CD14-positive monocyte (primary cell): ENCODE measurements around the gene STX8. TPM values are rescaled to one million over a fixed set of nuclear protein-coding genes. Genes with fewer than 3 reads are reported as not detected.
A peak's percentile ranks its signal among the peaks of the same experiment; 100 is the strongest.

Source experiments
- DNase-seq, 3 donors: peaks; one replicate each; pipeline ENCODE4 v3.0.0-alpha.2; 2011 to 2022
- H2AFZ ChIP-seq: 2 replicates; pipeline ENCODE4 v1.6.0; 2012; ENCODE audit warnings: mild to moderate bottlenecking, low read depth, low read length, inconsistent platforms; ENCODE audit not compliant: insufficient read depth, poor library complexity, severe bottlenecking
- H3K27ac ChIP-seq, 2 donors: 1 replicate in 1 of 2; 2 replicates in 1 of 2; pipeline ENCODE4 v1.5.1; 2012 to 2013; ENCODE audit warnings: low read length in 2 of 2, control low read depth in 1 of 2, inconsistent platforms in 1 of 2, low read depth in 1 of 2, mild to moderate bottlenecking in 1 of 2
- H3K27me3 ChIP-seq, 2 donors: one replicate each; pipeline versions ENCODE4 v1.6.0 to v1.6.1; 2011 to 2013; ENCODE audit warnings: low read length in 2 of 2; ENCODE audit not compliant: control insufficient read depth in 2 of 2, insufficient read depth in 2 of 2
- H3K36me3 ChIP-seq, 2 donors: replicated peaks in 1 of 2; 1 replicate in 1 of 2; 2 replicates in 1 of 2; pipeline versions ENCODE4 v1.5.1 to v1.6.1; 2012 to 2013; ENCODE audit warnings: low read length in 2 of 2, control low read depth in 1 of 2, inconsistent platforms in 1 of 2, mild to moderate bottlenecking in 1 of 2; ENCODE audit not compliant: insufficient read depth in 2 of 2, control insufficient read depth in 1 of 2
- H3K4me1 ChIP-seq, 2 donors: 1 replicate in 1 of 2; 2 replicates in 1 of 2; pipeline versions ENCODE4 v1.5.1 to v1.6.1; 2012 to 2013; ENCODE audit warnings: low read length in 2 of 2, control low read depth in 1 of 2, inconsistent platforms in 1 of 2, mild to moderate bottlenecking in 1 of 2, moderate library complexity in 1 of 2; ENCODE audit not compliant: insufficient read depth in 2 of 2, control insufficient read depth in 1 of 2
- H3K4me2 ChIP-seq: replicated peaks from 2 replicates; pipeline ENCODE3; 2012; ENCODE audit warnings: low read length, moderate library complexity, mild to moderate bottlenecking; ENCODE audit not compliant: poor library complexity, severe bottlenecking; ENCODE audit errors: extremely low read depth
- H3K4me3 ChIP-seq, 3 experiments: fragments of 200-600 bp in 1 of 3; sonication (generic) in 1 of 3; replicated peaks in 1 of 3; 1 replicate in 2 of 3; 2 replicates in 1 of 3; pipeline ENCODE4 v1.5.1; 2011 to 2013; ENCODE audit warnings: low read length in 3 of 3, mild to moderate bottlenecking in 3 of 3, control low read depth in 2 of 3, low read depth in 2 of 3, inconsistent platforms in 1 of 3, moderate library complexity in 1 of 3
- H3K79me2 ChIP-seq: 2 replicates; pipeline ENCODE4 v1.6.0; 2012; ENCODE audit warnings: mild to moderate bottlenecking, control low read depth, inconsistent platforms, low read length, moderate library complexity; ENCODE audit not compliant: insufficient read depth
- H3K9ac ChIP-seq: 2 replicates; pipeline ENCODE4 v1.6.0; 2017; ENCODE audit warnings: low read length, mild to moderate bottlenecking; ENCODE audit not compliant: insufficient read depth, poor library complexity, severe bottlenecking
- H3K9me3 ChIP-seq, 2 donors: replicated peaks in 1 of 2; 1 replicate in 1 of 2; 2 replicates in 1 of 2; pipeline versions ENCODE4 v1.5.1 to v1.6.1; 2012 to 2013; ENCODE audit warnings: low read length in 2 of 2, control low read depth in 1 of 2; ENCODE audit not compliant: control insufficient read depth in 1 of 2, insufficient read depth in 1 of 2
- H4K20me1 ChIP-seq: 2 replicates; pipeline ENCODE4 v1.6.0; 2012; ENCODE audit warnings: mild to moderate bottlenecking, low read length, control low read depth, moderate library complexity; ENCODE audit not compliant: insufficient read depth
- H3K27ac Mint-ChIP-seq, 7 donors: one replicate each; pipeline ENCODE4 v1.8.0; 2020; ENCODE audit warnings: mild to moderate bottlenecking in 7 of 7, mixed read lengths in 7 of 7, moderate library complexity in 6 of 7, inconsistent platforms in 2 of 7
- H3K27me3 Mint-ChIP-seq, 3 donors: one replicate each; pipeline ENCODE4 v1.8.0; 2021 to 2022; ENCODE audit warnings: low read depth in 3 of 3, mild to moderate bottlenecking in 3 of 3, mixed read lengths in 3 of 3, moderate library complexity in 3 of 3, inconsistent platforms in 1 of 3
- H3K36me3 Mint-ChIP-seq, 2 donors: one replicate each; pipeline ENCODE4 v1.8.0; 2020; ENCODE audit warnings: mixed read lengths in 2 of 2, inconsistent platforms in 1 of 2, mild to moderate bottlenecking in 1 of 2
- H3K4me1 Mint-ChIP-seq: one replicate; pipeline ENCODE4 v1.8.0; 2020; ENCODE audit warnings: mild to moderate bottlenecking, mixed read lengths
- H3K4me3 Mint-ChIP-seq, 2 donors: one replicate each; pipeline ENCODE4 v1.8.0; 2020; ENCODE audit warnings: mild to moderate bottlenecking in 2 of 2, mixed read lengths in 2 of 2, moderate library complexity in 1 of 2
- H3K9me3 Mint-ChIP-seq, 7 donors: one replicate each; pipeline ENCODE4 v1.8.0; 2020 to 2022; ENCODE audit warnings: mixed read lengths in 7 of 7, mild to moderate bottlenecking in 6 of 7, moderate library complexity in 6 of 7, inconsistent platforms in 2 of 7
- WGBS: methylation state at CpG from one replicate; pipeline ENCODE4 v1.1.5; 2013; ENCODE audit warnings: missing lambda C conversion rate; ENCODE audit not compliant: insufficient coverage; 5-methylcytosine and 5-hydroxymethylcytosine counted together
- intact Hi-C, 2 donors: fragments of 100-400 bp; cut with micrococcal nuclease; formaldehyde crosslinking; loops; one replicate each; pipeline versions ENCODE4 v1.15.0 to v1.15.1; 2023
- polyA plus RNA-seq, 3 donors: library from polyadenylated mRNA; depleted of rRNA in 1 of 3; unstranded in 2 of 3; stranded (reverse) in 1 of 3; fragments of 300-500 nt in 2 of 3; fragments of >200 nt in 1 of 3; fragmentation: Illumina TruSeq in 2 of 3; gene quantifications; 1 replicate in 2 of 3; 2 replicates in 1 of 3; pipeline ENCODE4 v1.2.3, GENCODE V29; 2012 to 2021
- TF ChIP-seq, protein P1 (sequence below): fragments of 200-600 bp; IDR thresholded peaks from one replicate; pipeline ENCODE4 v1.8.0; 2022; ENCODE audit warnings: antibody characterized with exemption, mild to moderate bottlenecking

STX8 gene
- polyA plus RNA-seq, 3 donors = 44.4 to 170 (median 142) TPM

DNA sequence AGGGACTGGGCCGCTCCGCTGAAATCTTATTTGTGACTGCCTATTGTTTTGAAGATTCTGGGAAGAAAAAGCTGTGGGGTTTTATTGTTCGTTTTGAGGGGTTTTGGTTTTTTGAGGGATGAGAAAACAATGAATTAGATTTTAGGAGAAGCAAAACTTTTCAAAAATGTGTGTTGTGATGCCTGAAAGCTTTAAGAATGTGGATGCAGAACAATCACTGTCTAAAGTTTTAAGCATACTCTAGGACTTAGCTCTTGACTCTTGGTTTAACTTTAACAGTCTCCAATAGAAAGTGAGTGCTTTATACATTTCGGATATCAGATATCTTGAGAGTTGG lies 1.7 kb upstream of the STX8 start:
- Histone ChIP-seq H4K20me1 (no peaks in the 10 kb centered on the region), H3K4me1 (peaks cover 15 to 28% of the 10 kb centered on the region in 2 donors), H3K9ac (no peak overlapping the region), H3K36me3 (no peaks in the 10 kb centered on the region), H3K79me2 (peaks cover 30% of the 10 kb centered on the region), H3K4me3 (peak overlapping the region in 1 of 3 experiments; percentile 91), H3K4me2 (peak overlapping the region; percentile 98), H3K27ac (no peak overlapping the region), H3K9me3 (no peaks in the 10 kb centered on the region), H2AFZ (peak overlapping the region; percentile 94), H3K27me3 (no peaks in the 10 kb centered on the region)
- H3K27me3 Mint-ChIP-seq = peaks cover 0 to 2% (median 0%) of the 10 kb centered on the region in 3 donors
- TF ChIP-seq, protein P1, sequence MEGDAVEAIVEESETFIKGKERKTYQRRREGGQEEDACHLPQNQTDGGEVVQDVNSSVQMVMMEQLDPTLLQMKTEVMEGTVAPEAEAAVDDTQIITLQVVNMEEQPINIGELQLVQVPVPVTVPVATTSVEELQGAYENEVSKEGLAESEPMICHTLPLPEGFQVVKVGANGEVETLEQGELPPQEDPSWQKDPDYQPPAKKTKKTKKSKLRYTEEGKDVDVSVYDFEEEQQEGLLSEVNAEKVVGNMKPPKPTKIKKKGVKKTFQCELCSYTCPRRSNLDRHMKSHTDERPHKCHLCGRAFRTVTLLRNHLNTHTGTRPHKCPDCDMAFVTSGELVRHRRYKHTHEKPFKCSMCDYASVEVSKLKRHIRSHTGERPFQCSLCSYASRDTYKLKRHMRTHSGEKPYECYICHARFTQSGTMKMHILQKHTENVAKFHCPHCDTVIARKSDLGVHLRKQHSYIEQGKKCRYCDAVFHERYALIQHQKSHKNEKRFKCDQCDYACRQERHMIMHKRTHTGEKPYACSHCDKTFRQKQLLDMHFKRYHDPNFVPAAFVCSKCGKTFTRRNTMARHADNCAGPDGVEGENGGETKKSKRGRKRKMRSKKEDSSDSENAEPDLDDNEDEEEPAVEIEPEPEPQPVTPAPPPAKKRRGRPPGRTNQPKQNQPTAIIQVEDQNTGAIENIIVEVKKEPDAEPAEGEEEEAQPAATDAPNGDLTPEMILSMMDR = peak; percentile 25
- no peak overlapping the region for H3K27ac Mint-ChIP-seq
- H3K36me3 Mint-ChIP-seq = peaks cover 0 to 2% of the 10 kb centered on the region in 2 donors
- peak overlapping the region; percentile 97 to 98 for H3K4me3 Mint-ChIP-seq
- 0% methylated on average over 1 of the region's 4 CpGs for WGBS
- no peaks in the 10 kb centered on the region for H3K9me3 Mint-ChIP-seq
- DNase-seq = no peak
- H3K4me1 Mint-ChIP-seq = peaks cover 36% of the 10 kb centered on the region
- intact Hi-C loops = no loop called here

DNA sequence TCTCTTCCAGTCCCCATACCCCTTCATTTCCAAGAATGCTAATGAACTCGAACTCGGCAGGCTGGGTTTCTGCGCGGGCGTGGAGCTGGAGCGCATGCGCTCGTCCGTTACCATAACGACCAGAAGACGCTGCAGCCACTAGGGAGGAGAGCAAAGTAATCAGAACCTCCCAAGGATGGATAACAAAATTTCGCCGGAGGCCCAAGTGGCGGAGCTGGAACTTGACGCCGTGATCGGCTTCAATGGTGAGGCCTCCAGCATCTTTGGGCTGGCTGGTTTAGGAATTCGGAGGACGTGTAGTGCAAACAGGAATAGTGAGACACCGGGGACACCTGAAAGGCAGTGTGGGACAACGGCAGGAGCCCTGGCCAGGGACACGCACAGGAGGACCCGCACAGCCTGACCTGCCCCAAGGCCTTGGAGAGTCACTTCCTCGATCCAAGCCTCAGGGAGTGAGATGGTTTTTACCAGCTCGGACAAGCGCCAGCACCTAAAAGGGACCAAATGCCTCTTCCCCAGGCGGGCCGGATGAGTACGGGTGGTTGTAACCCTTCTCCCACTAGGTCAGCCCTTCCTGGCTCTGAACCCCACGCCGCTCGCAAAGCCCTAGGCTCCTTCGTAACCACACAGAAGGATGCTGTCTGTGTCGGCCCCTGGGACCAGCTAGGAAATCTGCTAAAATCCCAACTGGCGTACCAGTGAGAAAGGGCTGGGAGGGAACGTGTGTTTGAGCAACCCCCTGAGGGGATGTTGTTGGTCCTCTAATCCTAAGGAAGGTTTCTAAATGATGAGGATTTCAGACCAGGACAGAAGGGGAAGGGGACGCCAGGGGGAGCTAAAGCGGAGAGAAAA lies 1.1 kb upstream of the STX8 start, which contains the start of gene CFAP52:
Gene CFAP52, plus strand, starts transcription at position 122 of the 852 bp plus-strand sequence. Its CDS starts 54 bp downstream, at position 176.
- H3K27ac ChIP-seq = peak within 1 kb of the TSS; percentile 6 to 75
- H3K27me3 ChIP-seq = no peaks in the 10 kb centered on the region
- H3K9ac ChIP-seq = peak within 1 kb of the TSS; percentile 73
- WGBS = 2% methylated on average over 26 of the region's 38 CpGs
- TF ChIP-seq, protein P1 = peak; percentile 76
- Mint-ChIP-seq H3K4me1 (peaks cover 36% of the 10 kb centered on the region), H3K4me3 (peak within 1 kb of the TSS; percentile 98 to 99), H3K9me3 (no peaks in the 10 kb centered on the region), H3K27me3 (peaks cover 0 to 2% (median under 1%) of the 10 kb centered on the region in 3 donors), H3K27ac (peak within 1 kb of the TSS; percentile 76 to 89 (median 83)), H3K36me3 (peaks cover 0 to 2% of the 10 kb centered on the region in 2 donors)
- peak within 1 kb of the TSS; percentile 69 to 91 (median 77) for H3K4me3 ChIP-seq
- peak; percentile 51 to 62 (median 56) for DNase-seq
- no peaks in the 10 kb centered on the region for H4K20me1 ChIP-seq
- H3K79me2 ChIP-seq = peaks cover 30% of the 10 kb centered on the region
- intact Hi-C loops = no loop called here
- peaks cover 15 to 28% of the 10 kb centered on the region in 2 donors for H3K4me1 ChIP-seq
- peak within 1 kb of the TSS; percentile 94 for H2AFZ ChIP-seq
- H3K9me3 ChIP-seq = no peaks in the 10 kb centered on the region
- H3K36me3 ChIP-seq = no peaks in the 10 kb centered on the region
- peak within 1 kb of the TSS; percentile 98 for H3K4me2 ChIP-seq
